HG02610 (cell line): ENCODE results near the gene QSOX2.
"Not testable (repeated sequence)": the region's sequence is repeated elsewhere in the genome, so short reads cannot be mapped to it uniquely, and the experiment has no call there.

Experiments used
- ATAC-seq: cut with Tn5 transposase; IDR thresholded peaks from one replicate; pipeline ENCODE4 v1.9.1; 2021; ENCODE audit warnings: mild to moderate bottlenecking, moderate library complexity; ENCODE audit not compliant: unreplicated experiment

The QSOX2 gene

DNA sequence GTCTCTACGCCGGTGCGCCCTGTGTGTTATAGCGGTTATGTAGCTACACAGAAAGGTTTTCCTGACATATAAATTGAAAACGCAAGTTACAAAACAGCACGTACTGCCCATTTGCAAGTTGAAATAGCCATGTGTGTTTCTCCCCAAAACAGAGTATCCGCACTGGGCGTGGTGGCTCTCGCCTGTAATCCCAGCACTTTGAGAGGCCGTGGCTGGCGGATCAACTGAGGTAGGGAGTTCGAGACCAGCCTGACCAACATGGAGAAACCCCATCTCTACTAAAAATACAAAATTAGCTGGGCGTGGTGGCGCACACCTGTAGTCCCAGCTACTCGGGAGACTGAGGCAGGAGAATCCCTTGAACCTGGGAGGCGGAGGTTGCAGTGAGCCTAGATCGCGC lies 21.0 kb upstream of the QSOX2 start:
- ATAC-seq: not testable (repeated sequence)

DNA sequence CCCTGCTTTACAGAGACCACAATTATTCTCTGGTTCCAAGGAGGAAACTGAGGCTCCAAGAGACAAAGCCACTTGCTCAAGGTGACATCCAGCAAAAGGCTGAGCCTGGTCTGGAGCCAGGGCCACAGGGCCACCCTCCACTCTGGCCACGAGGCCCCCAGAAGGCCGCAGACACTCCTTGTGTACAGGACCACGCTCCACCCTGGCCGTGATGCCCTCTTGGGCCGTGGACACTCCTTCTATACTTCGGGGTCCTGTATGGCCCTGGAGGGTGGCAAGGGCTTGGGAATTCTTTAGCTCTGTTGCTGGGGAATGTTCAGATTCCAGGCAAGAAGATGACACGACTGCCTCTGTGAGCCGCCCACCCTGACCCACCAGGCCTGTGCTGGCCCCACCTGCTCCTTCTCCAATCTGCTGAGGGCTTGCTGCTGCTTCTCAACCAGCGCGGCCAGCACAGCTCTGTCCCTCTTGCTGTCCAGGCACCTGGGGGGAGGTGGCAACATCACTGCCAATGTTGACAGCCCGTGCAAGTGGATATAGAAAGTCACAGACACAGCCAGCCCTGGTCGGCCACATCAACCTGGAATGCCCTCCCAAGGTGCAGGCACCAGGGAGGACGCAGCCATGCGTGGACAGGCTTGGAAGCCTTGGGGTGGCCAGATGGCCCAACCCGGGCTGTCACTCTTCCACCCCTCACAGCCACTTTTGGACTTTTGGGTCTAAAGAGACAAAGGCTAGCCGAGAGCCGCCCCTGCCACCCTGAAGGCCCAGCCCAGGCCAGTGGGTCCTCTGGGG lies 20.1 kb upstream of the QSOX2 start:
- ATAC-seq: no peak

GRCh38 chr9:136264441-136265405 lies 19.1 kb upstream of the QSOX2 start:
- no peak for ATAC-seq

- no peak for ATAC-seq
These were observed 18.4 kb upstream of the QSOX2 start for GRCh38 chr9:136264031-136264430.

GRCh38 chr9:136262671-136263178 lies 17.1 kb upstream of the QSOX2 start:
- no peak for ATAC-seq

DNA sequence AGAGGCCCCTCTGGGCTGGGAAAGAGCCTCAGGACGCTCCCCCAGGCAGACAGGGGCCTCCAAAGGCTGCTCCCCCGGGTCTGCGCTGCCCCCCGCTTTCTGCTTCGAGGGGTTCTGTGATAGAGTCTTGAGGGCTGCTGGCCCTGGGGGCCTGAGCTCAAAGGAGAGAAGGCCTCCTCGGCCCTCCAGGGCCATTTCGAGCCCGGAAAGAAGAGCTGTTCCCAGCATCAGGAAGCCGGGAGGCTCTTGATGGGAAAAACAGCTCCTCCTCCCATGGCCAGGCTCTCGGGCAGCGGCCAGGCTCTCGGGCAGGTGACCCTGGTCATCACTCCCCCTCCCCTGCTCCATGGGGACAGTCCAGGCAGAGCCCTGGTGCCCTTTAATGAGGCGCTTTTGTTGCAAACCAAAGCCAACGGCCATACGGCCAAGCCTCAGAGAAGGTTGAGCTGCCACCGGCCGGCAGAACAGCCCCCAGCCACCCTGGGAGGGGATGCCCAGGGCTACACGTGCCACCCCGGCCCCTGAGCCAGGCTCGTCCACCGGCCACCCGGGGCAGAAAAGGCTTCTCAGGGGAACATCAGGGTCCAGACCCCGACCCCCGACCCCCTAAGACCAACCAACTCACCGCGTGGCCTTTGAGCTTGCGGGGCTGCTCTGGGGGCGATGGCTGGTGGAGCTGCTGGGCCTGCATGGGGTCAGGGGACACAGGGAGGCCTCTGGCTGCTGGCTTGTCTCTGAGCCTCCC lies 16.2 kb upstream of the QSOX2 start:
- ATAC-seq: no peak

- no peak for ATAC-seq
These were observed 15.4 kb upstream of the QSOX2 start for GRCh38 chr9:136260936-136261472.

- ATAC-seq: no peak
These were observed 14.9 kb upstream of the QSOX2 start for GRCh38 chr9:136260521-136260920.

- no peak for ATAC-seq
These were observed 14.2 kb upstream of the QSOX2 start for GRCh38 chr9:136259836-136260235.

DNA sequence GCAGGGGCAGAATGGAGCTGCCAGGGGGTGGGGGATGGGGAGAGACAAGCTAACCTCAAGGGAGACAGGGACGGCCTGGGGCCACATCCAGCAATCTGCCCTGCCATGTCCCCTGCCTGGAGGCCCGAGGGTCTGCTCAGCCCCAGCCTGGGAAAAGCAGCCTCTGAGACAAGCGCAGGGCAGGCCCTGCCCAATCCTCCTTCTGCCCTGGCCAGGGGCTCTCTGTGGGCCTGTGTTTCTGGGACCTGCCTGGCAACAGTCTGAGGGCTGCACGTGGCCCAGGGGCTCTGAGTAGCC lies 13.9 kb upstream of the QSOX2 start:
- ATAC-seq: no peak

DNA sequence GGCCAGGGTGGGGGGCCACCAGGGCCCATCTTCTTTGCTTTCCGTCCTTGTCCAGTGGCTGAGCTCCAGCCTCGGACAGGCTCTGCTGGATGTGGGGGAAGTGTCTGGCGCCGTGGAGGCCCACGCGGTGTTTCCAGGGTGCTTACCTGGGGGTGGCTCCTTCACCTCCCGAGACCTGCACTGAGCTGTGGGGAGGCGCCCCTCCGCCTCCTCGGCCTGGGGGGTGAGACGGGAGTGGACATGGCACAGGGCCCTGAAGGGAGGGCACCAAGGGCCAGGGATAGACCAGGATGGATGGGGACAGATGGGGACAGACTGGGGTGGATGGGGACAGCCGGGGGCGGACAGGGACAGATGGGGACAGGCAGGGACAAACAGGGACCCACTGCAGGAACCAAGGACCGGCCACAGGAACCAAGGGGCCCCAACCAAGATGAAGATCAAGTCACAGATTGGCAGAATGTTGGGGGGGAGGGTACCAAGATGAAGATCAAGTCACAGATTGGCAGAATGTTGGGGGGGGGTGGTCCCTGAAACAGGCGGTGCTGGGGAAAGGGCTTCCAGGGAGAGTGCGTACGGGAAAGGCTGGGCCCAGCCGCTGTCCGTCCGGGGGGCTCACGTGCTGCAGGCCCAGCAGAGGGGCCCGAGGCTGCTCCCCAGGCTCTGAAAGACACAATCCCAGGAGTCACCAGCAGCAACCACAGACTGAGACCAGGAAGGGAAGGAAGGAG lies 13.3 kb upstream of the QSOX2 start:
- no peak for ATAC-seq

- ATAC-seq: no peak
These were observed 12.7 kb upstream of the QSOX2 start for GRCh38 chr9:136258299-136258625.

DNA sequence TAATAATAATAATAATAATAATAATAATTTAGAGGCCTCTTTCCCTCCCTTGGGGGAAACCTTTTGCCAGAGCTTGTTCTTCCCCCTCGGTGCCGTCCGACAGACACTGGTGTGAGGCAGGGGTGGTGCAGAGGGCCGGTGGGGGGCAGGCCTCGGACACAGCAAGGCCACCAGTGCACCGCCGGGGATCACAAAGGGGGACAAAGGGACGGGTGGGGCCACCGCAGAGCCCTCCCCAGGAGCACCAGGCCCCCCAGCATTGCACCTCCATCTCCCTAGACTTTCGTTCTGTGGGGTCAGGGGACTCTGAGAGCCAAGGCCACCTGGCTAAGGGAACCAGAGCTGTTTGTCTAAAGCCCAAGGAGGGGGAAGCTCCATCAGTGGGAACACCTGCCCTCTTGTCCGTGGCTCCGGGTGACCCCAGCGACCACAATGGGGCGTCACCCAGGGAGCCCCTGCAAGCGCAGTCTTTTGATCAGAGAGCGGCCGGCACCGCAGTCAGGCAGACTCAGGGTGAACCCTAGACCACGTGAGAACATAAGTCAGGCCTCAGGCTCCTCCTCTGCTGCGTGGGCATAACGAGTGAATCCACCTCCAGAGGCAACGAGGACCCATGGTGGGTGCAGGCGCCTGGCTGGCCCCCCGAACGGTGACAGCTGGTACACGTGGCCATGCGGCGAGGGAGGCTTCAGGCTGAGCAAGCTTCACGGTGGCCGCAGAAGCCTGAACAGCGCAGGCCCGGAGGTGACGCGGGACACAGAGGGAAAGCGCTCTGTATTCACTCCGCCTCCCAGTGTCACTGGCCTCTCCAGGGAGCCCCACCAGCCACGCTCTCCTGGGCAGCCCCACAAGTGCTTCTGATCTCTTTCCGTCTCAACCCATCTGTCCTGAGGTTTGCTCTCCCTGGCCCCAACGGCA lies 12.0 kb upstream of the QSOX2 start:
- no peak for ATAC-seq

GRCh38 chr9:136255896-136256890 lies 10.6 kb upstream of the QSOX2 start:
- no peak for ATAC-seq

DNA sequence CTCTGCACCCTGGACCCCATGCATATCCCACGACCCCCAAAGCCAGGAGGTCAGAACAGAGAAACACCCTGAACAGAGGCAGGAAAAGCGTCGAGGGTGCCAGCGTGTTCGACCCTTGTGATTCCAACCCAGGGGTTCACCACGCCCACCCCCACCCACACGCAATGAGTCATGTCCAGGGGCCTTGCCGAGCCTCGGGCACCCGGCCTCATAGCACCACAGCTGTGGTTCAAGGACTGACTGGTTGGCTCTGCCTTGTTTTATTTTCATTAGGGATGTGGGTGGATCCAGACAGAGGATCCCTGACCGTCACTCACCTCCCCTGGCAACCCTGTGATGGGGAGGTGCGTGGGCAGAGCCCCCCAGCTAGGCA lies 9.5 kb upstream of the QSOX2 start:
- no peak for ATAC-seq

DNA sequence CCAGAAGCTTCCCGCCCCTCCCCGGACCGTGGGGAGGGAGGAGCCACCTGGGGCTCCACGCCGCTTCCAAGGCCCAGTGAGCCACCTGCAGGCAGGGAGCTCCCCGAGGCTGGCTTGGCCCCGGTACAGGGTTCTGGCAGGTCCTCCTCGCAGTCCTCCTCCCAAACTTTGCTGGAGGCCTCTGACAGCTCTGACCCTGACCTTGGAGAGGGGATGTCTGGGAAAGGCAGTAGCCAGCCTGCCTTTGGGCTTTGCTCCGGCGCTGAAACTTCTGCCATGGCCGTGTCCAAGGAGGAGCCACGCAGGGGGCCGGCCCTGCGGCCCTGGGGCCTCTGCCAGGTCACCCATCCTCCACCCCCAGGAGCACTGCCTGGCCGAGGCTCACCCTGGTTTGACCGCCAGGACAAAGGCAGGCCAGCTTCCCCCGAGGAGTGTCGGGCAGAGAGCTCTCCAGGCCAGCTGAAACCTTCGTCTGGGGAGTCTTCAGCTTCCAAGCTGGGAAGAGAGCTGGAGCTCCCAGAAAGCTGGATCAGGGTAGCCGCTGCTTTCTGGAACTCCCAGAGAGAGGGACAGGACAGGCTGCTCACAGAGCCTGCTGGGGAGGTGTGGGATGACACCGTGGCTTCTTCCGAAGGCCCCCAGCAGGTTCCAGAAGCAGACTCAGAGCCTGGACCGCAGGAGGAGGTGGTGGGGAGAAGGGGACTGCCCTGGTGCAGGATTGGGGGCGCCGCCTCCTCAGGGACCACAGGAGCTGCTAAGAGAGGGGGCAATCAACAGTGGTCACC lies 9.0 kb upstream of the QSOX2 start:
- no peak for ATAC-seq
